Kidney epithelial cell (primary cell): ENCODE data around the gene TTPAL. TPM values are rescaled to one million over a fixed set of nuclear protein-coding genes. Genes with fewer than 3 reads are reported as not detected.

Experiments
- DNase-seq: peaks from one replicate; pipeline ENCODE4 v3.0.0-alpha.2; 2010; ENCODE audit warnings: low read depth
- H3K27me3 ChIP-seq: 2 replicates; pipeline ENCODE4 v1.6.0; 2011; ENCODE audit warnings: low read length; ENCODE audit not compliant: control insufficient read depth, insufficient read depth
- H3K36me3 ChIP-seq: 2 replicates; pipeline ENCODE4 v1.5.1; 2011; ENCODE audit warnings: low read length; ENCODE audit not compliant: control insufficient read depth, insufficient read depth
- H3K4me3 ChIP-seq: 2 replicates; pipeline ENCODE4 v1.5.1; 2011; ENCODE audit warnings: low read depth, mild to moderate bottlenecking, control low read depth, low read length
- total RNA-seq: library from RNA; depleted of rRNA; stranded (reverse); fragments of >200 nt; gene quantifications from 2 replicates; pipeline ENCODE4 v1.2.3, GENCODE V29; 2015
- TF ChIP-seq, protein P1 (sequence below): IDR thresholded peaks from 2 replicates; pipeline ENCODE4 v1.5.1; 2011; ENCODE audit warnings: mild to moderate bottlenecking, moderate library complexity, low read length, control low read depth, inconsistent platforms; ENCODE audit not compliant: insufficient read depth, poor library complexity, severe bottlenecking

The TTPAL gene
- total RNA-seq, 1 donor from 2014 or later: 15.4 TPM

DNA sequence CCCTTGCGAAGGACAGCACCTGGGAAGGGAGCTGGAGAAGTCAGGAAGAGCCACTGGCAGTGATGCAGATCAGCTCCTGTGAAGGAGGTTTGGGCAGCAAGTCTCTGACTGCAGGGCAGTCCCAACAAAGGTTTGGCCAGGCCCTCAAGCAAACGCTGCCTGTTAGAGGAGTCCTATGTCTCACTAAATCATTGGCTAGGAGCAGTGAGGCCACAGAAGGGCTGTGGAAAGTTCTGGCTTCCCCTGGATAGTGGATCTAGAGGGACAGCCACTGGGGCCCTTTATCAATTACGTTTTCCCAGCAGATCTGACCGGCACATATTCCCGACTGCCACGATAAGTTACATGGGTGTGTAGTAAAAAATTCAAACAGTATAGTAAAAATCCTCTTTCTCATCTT lies 2.5 kb downstream of the TTPAL start:
- TF ChIP-seq, protein P1, sequence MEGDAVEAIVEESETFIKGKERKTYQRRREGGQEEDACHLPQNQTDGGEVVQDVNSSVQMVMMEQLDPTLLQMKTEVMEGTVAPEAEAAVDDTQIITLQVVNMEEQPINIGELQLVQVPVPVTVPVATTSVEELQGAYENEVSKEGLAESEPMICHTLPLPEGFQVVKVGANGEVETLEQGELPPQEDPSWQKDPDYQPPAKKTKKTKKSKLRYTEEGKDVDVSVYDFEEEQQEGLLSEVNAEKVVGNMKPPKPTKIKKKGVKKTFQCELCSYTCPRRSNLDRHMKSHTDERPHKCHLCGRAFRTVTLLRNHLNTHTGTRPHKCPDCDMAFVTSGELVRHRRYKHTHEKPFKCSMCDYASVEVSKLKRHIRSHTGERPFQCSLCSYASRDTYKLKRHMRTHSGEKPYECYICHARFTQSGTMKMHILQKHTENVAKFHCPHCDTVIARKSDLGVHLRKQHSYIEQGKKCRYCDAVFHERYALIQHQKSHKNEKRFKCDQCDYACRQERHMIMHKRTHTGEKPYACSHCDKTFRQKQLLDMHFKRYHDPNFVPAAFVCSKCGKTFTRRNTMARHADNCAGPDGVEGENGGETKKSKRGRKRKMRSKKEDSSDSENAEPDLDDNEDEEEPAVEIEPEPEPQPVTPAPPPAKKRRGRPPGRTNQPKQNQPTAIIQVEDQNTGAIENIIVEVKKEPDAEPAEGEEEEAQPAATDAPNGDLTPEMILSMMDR: no peak
- no peak for DNase-seq
- peaks cover under 1% of the 10 kb centered on the region for H3K36me3 ChIP-seq

DNA sequence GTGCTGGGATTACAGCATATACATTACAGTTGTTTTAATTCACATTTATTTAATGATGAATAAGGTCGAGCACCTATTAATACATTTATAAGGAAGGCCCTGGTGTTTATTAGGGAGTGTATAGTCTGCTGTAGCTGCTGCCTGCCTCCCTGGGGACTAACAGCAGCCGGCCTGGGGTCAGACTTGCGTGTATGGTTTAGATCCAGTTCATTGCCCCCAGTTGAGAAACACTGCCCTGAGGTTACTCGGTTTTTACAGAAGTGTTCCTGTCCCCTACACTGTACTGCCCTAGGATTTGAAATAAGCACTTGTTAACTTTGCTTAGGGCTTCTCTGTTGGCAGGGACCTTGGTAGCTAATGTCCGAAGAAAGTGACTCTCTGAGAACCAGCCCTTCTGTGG lies 4.0 kb downstream of the TTPAL start:
- TF ChIP-seq, protein P1: no peak
- Histone ChIP-seq H3K27me3 (no peaks in the 10 kb centered on the region), H3K36me3 (peaks cover 1% of the 10 kb centered on the region), H3K4me3 (no peak overlapping the region)
- no peak for DNase-seq

More for the DNA sequence above, 2.5 kb downstream of the TTPAL start:
- Histone ChIP-seq H3K27me3 (no peaks in the 10 kb centered on the region), H3K4me3 (no peak overlapping the region)

DNA sequence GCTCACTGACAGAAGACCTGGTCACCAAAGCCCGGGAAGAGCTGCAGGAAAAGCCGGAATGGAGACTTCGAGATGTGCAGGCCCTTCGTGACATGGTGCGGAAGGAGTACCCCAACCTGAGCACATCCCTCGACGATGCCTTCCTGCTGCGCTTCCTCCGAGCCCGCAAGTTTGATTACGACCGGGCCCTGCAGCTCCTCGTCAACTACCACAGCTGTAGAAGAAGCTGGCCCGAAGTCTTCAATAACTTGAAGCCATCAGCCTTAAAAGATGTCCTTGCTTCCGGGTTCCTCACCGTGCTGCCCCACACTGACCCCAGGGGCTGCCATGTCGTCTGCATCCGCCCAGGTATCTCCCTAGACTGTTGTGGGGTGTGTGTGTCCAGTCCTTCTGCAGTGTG lies 4.4 kb downstream of the TTPAL start:
- no peak for DNase-seq
- no peaks in the 10 kb centered on the region for H3K27me3 ChIP-seq
- TF ChIP-seq, protein P1: no peak
- peaks cover 1% of the 10 kb centered on the region for H3K36me3 ChIP-seq
- no peak overlapping the region for H3K4me3 ChIP-seq

DNA sequence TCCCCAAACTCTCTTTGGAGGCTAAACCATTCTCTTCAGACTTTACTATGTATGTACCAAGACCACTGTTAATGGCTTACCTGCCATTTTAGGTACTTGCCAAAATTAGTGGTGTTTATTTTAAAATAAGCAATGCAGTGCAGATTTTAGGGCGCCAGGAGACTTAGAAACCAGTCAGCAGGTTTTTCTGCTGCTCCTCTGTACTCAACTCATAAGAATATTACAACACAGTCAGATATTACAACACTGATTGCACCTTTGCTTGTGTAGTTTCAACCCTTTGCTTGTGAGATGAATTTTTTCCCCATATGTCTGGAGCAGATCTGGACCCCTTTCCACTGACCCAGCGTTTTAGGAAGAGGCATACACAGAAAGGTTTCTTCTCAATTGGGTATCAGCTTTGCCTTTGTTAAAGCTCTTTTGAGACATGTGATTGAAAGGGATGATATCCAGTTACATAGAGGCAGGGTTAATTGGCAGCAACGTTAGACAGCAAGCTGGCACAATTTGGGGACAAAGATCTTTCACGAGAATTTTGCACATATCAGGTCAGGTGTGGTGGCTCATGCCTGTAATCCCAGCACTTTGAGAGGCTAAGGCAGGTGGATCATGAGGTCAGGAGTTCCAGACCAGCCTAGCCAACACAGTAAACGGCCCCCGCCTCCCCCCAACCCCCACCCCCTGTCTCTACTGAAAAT lies 6.2 kb downstream of the TTPAL start:
- Histone ChIP-seq H3K27me3 (no peaks in the 10 kb centered on the region), H3K4me3 (no peak overlapping the region), H3K36me3 (peaks cover 1% of the 10 kb centered on the region)
- TF ChIP-seq, protein P1: no peak
- no peak for DNase-seq

DNA sequence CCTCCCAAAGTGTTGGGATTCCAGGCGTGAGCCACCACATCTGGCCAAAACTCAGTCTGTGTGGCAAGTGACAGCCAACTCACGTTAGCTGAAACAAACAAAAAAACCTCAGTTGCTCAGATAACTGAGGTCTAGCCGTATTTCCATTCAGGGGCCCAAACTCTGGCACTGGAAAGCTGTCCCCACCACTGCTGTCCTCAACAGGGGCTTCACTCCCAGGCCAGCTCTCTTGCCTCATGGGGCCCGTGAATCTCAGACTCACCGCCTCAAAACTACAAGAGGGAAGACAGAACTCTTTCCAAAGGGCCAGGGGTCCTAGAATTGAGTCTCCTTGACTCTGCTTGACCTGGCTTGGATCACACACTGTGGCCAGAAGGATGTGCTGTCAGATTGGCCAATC lies 7.4 kb downstream of the TTPAL start:
- TF ChIP-seq, protein P1: no peak
- Histone ChIP-seq H3K4me3 (no peak overlapping the region), H3K36me3 (peaks cover 1% of the 10 kb centered on the region), H3K27me3 (no peaks in the 10 kb centered on the region)
- DNase-seq: no peak
